ENCODE results near the gene SCTR.

The SCTR gene

DNA sequence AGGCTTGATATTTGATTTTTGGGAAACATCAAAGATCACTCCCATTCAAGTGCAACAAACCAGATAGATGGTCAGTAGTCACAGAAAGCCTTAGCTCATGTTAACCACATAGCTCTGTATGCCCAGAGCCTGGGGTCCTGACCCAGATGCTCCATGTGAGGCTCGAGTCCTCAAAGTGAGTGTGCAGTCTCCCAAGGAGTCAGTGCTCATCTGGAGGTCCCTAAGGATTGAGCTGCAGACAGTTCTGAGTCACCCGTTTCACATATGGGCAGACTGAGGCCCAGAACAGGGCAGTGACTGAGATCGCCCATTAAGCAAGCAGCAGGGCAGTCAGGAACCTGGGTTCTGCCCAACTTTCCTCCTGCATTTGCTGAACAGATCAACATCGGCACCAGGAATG, 83.4 kb downstream of the SCTR start:
- no peak for DNase-seq

DNA sequence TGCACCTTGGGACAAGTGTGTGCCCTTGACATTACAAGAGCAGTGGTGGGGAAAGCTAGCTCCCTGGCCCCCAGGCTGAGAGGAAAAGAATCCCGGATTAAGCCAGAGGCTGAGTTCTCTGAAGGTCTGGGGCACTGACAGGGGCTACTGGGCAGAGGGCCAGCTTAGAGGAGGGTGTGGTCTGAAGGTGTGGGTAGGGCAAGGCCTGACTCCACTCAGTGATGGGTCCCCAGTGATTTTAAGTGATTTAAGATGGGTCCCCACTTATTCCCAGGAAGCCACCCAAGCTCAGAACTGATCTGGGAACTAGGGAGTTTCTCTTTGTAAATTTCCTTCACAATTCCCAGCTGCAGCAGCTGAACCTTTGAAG, 83.8 kb downstream of the SCTR start:
- DNase-seq: no peak

DNA sequence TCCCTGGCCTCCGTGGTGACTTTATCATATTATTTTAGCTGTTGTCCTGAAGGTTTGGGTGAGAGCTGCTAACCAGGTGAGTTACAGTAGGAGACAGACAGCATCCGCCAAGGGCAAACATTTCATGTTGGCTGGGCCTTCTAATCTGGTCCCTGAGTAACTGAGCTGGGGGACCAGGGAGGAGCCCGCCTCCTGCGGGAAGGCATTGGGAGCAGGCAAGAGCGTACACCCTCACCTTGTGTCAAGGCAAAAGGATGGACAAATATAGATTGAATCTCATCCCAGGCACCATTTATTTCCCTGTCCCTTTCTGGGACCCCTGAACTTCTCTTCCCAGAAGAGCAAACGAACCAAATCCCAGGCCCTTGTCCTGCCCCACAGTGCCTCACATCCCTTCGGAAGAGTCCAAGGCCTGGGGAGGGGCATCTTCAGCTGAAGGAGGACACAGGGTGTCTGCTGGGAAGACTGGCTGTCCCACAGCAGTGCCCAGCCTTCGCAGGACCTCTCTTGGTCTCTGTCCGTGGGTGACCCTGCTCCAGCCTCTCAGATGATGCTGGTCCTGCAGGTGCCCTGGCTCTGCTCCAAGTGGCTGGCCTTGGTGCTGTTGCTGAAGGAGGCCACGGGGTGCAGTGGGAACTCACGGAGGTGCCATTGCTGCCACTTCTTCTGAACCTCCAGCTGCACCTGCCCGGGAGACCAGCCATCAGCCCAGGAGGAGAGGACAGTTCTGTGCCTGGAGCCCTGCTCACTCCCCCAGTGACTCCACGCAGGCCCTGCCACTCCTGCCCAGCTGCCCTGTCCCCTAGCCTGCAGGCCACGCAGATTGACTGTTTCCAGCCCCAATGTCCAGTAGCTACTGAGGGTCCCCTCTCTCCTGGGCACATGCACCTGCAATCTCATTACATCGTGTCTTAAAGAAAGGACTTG, 84.4 kb downstream of the SCTR start:
- no peak for DNase-seq

DNA sequence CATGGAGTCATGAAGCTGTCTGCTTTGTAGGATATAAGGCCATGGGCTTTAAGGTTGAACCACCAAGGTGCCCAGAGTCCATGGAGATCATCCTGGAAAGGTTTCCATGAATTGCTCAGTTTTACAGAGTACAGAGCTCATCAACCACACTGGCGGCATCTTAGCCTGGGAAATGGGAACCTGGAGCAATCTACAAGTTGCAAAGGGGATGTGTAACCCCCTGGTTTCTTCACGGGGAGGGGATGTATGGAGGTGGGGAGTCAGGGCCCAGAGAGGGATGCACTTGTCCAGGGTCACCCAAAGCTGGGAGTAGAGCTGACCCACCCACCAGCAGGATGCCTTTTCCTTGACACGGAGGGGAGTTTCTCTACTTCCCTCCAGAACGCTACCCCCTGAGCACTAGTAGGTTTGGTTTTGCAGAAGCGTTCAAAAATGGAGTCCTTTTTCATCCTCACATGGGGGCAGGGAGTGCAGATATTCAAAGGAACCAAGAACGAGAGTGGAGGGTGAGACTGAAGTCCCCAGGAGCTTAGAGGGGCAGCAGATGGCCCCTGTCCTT, 85.5 kb downstream of the SCTR start:
- DNase-seq: no peak

DNA sequence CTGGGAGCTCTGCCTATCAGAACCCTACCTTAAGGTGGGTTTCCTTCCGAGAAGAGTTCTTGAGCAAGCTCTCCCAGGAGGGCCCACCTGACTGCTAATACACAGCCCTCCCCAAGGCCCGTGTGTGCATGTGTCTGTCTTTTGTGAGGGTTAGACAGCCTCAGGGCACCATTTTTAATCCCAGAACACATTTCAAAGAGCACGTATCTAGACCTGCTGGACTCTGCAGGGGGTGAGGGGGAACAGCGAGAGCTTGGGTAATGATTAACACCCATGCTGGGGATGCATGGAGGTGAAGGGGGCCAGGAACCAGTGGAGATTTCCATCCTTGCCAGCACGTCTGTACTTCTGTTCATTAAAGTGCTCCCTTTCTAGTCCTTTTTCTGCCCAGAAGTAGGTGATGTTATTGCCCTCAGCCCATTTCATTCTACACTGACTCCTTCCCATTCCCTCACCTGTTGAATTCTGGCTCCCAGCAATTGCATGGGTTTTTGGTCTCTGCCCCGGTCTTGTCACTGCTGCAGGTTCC, 86.1 kb downstream of the SCTR start:
- no peak for DNase-seq

DNA sequence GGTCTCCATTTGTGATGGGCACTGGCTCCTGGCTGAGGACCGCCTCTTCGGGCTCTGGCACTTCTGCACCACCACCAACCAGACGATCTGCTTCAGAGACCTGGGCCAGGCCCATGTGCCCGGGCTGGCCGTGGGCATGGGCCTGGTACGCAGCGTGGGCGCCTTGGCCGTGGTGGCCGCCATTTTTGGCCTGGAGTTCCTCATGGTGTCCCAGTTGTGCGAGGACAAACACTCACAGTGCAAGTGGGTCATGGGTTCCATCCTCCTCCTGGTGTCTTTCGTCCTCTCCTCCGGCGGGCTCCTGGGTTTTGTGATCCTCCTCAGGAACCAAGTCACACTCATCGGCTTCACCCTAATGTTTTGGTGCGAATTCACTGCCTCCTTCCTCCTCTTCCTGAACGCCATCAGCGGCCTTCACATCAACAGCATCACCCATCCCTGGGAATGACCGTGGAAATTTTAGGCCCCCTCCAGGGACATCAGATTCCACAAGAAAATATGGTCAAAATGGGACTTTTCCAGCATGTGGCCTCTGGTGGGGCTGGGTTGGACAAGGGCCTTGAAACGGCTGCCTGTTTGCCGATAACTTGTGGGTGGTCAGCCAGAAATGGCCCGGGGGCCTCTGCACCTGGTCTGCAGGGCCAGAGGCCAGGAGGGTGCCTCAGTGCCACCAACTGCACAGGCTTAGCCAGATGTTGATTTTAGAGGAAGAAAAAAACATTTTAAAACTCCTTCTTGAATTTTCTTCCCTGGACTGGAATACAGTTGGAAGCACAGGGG, 87.1 kb downstream of the SCTR start:
- DNase-seq: no peak

DNA sequence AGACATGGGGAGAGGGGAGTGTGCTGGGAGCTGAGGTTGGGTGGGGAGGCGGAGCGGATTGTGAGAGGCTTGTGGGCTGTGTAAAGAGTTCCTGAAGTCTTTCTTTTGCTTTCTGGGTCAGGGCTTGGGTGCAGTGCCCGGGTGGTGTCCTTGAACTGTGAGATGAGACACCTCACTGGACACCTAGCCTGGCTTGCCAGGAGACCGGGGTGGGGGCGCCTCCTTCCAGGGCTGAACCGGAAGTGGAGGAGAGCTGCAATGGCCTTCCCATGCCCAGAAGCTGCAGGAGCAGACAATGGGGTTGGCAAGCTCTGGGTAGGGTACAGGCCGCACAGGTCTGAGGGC, 88.4 kb downstream of the SCTR start:
- no peak for DNase-seq

DNA sequence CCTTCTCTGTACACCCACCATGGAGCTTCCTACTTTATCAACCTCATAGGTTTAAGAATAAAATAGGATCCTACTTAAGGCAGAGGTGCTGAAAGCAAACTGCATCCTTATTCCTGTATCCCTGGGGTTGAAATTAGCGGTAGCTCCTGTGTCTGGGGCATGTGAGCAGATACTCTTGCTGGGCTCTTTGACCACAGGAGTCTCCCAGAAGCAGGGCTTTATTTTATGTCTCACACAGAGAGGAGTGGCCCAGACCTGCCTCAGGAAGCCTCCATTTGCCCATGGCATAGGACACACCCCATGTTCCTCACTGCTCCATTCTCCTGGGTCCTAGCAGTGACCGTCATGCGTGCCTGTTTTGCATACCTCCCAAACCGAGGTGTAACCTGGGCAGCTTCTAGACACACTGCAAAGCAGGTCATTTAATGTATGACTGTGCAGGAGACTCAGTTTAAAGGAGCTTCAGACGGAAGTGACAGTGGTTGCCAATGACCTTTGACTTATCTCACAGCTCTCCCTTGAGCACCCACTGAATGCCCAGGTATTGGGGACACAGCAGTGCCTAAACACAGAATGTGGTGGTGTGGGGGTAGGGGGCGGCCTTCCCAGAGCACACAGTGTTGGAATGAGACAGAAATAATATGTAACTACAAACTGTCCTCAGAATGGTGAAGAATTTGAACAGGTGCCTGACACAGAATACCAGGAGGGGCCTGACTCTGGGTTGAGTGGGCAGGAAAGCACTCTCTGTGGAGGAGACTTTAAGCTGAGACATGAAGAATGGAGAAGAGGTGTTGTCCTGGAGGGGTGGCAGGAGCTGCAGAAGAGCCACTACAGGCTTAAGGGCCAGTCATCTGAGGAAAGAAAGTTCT, 89.0 kb downstream of the SCTR start:
- no peak for DNase-seq

DNA sequence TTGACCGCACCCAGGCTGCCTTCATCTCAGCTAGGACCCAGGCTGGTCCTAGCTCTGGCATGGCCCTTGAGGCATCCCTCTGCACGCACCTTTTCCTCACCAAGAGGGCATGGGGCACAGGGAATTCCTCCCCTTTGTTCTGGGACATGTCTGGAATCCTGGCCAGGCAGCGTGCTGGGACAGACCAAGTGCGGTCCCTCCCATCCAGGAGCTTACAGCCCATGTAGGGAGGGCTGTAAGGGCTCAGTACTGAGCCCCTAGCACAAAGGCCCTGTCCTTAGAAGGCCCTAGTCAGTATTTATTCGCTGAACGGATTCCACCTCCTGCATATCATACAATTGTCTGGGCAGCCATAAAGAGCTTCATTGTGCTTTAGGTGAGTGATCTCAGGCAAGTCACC, 89.6 kb downstream of the SCTR start:
- DNase-seq: no peak

DNA sequence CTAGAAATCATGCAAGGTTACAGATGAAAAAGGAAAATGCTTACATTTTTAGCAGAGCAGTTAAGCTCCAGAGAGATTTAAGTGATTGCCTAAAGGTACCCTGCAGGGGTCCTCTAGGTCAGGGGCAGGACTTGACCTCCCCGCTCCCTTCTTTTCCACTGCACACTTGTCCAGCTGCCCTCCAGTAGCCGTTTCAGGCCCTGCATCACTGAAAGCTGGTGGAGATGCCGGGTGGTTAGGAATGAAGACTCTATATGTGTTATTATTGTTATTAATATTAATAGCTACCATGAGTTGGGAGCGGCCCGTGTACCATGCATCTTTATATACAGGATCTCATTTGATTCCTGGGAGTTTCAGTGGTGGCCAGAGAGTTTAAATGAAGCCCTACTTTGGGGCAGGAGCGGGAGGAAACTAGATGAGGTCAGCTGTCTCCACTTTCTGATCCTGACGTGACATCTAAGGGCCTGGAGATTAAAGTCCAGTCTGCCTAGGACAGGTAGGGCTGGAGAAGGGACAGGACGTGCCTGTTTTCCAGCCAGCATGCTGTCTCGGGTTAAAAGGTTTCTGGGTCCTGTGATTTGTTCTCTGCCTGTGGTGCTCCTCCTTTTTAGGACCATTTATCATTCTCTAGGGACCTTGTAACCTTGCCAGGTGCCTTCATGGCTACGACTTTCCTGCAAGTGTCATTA, 90.5 kb downstream of the SCTR start:
- no peak for DNase-seq

DNA sequence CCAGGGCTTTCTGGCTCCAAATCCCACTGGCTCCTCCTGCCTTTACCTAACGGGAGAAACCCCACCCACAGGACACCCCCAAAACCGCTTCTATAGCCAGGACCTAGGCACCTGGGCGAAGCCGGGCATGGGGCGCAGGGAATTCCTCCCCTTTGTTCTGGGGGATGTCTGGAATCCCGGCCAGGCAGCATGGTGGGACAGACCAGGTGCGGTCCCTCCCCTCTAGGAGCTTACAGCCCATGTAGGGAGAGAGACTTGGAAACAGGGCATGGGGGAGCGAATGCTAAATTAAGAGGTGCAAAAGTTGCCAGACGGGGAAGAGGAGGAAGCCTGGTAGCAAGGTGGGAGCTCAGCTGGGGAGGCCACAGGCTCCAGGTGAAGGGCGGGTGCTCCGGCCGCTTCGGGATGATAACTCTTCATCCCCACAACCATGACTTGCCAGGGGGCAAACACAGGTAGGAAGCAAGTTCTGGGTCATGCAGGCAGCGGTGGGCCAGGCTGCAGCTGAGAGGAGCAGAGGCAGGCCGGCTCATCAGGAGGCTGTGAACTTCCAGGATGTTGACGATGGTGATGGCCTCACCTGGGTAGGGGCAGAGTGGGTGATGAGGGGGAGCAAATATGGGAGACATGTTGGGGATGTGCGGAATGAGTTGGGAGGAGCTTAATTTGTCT, 91.3 kb downstream of the SCTR start:
- no peak for DNase-seq

DNA sequence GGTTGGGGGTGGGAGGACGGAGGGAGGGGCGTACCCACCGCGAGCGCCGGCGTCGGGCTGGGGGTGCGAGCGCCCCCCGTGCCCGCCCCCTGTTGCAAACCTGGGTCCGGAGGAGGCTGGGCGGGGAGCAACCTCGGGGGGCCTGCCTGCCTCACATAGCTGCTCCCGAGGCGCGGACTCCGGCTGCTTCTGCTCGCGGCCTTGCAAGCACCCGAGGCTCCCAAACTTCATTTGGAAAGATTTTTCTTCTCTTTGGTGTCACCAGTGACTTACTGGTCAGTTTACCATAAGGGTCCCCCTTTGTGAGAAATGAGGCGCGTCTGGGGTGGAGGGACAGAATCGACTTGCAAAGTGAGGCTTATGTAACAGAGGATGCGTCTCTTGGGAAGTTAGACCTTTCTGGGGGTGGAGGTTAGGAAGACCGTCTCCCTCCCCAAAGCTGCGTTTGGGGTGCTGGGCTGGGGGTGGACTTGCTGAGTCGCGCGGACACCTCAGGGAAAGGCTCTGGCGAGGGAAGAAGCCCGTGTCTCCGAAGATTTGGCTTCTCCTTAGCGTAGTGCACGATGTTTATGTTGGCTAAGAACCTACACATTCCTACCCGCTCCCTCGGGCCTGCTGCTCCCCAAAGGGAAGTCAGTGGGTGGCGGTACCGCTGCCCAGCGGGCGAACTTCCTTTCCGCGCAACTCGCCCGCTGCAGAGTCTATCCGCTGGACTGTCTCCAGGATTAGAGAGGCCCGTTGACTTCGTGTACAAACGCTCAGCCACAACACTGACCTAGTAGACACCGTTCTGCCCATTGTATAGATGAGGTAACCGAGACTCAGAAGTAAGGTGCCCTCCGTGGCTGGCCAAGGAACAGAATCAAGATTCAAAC, 92.1 kb downstream of the SCTR start:
- no peak for DNase-seq

DNA sequence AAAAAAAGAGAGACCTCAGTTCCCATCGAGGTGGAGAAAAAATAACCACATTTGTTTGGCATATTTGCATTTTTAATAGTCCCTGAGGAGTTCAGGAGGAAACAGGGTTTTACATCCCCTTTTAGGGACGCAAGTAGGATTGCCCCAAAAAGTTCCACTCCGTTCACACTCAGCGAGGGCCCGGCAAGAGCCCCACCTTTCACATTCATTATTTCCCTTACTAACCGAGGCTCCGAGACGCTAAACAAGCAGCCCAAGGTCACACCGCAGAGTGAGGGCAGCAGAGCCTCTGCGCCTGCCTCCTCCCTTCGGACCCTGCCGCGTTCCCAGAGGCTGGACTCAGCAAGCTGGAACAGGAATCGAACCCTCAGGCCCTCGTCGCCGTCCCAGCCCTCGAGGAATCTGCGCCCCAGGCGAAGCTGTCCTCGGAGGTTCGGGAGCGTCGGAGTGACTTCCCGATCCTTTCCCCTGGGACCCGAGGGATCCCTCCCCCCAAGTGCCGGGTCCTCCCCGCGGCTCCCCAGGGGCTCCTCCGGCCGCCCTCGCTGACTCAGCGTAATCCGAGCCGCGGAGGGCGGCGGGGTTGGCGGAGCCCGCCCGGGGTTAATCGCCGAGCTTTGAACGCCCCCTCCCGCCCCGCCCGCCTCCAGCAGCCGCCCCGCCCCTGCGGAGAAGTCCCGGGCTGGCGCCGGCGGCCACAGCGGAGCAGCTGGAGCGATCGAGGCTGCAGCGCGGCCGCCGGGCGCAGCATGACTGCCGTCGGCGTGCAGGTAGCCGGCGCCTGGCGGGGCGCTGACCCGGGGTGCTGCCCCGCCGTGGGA, 92.9 kb downstream of the SCTR start, which contains the start of gene TMEM37:
Gene TMEM37 (plus strand): TSS at position 700 of the 821 bp plus-strand sequence. CDS start 50 bp downstream, at position 750.
- DNase-seq: no peak

DNA sequence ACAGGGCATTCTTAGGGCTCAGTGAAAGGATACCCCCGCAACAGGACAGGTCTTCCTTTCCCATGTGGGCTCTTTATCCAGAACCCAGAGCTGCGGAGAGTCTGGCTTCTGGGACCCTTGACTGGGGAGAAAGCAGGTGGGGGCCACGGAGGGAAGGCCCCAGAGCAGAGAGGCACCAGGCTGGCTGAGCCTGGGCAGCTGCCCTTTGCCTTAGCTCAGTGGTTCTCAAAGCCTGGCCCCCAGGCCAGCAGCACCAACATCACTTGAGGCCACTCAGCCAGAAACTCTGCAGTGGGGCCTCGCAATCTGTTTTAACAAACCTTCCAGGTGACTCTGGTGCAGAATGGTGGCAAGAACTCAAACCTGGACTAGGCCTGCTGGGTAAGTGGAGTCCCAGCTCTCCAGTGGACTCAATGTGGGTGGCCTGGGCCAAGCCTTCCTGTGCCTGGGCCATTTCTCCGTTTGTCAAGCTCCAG, 94.2 kb downstream of the SCTR start:
- no peak for DNase-seq

DNA sequence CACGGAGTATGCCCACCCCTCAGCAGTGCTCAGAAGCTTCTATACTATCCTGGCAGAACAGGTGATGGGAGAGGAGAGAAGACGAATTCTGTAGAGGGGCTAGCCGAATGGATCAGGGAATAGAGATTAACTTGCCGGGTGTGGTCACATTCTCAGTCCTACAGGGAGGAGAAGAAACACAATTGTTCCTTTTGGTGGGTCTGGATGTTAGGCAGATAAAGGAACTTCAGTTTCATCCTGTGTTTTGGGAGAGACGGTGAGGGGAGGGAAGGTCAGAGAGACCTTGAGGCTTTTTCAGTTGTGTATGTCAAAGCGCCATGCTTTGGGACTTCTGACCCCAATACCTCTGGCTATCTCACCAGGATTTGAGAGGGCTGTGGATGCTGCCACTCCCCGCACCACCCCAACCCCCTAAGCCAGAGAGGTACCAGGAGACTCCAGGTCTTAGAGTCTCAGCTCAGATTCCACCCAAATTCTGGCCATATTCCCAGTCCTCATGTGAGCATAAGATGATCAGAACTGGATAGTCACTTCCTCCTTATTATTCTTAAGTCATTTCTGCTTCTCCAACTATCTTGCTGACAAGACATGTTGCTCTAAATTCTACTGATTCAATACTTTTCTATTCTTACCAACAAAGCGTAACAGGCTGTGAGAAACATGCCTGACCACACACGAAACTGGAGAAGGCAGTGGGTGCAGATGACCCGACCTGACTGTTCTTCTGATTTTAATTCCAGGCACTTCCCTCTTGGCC, 94.9 kb downstream of the SCTR start:
- no peak for DNase-seq

DNA sequence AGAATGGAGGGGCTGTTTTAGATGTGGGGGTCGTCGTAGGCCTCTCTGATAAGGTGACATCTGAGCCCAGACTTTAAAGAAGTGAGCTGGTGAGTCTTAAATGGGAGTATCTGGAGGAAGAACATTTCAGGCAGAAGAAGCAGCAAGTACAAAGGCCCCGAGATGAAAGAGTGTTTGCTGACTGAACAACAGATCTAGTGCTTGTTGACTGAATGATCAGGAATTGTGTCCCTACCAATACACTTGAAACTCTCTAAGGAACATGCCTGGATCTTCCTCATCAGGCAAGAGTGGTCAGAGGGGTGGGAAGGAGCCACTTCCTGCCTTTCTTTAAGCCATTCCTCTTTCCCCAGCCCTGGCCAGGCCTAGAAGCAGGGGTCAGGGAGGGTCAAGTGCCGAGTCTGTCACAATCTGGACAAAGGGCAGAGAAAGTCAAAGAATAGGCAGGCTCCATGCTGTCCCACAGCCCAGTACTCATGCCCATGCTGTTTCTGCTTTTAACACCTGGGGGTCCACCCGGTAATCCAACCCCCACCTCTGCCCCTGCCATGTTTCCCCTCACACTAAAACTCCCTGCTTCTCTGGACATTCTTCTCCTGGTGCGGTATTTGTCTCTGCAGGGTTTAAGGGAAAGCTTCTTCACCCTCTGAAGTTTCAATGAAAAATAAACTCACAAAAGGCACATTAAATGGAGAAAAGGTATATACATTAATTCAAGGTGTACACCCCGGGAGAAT, 95.6 kb downstream of the SCTR start:
- DNase-seq: no peak

DNA sequence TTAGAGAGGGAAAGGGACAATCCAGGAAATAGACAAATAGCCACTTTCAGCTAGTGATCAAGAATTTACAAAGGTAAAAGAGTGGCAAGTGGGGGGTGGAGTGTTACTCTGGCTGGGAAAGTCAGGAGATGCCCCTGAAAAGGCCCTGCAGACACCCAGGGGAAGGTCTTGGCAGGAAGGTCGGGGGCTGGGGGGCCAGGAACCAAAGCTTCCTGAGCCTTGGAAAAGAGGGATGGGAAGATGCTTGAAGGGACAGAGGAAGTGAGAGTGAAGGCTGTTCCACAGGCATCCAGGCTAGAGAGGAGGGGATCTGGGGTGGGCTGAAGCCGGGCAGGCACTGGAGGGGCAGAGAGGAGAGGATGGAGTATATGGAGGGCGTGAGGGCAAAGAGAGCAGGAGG, 96.5 kb downstream of the SCTR start:
- no peak for DNase-seq
